ENCODE data around the gene ATP2B3.

Gene ATP2B3

DNA sequence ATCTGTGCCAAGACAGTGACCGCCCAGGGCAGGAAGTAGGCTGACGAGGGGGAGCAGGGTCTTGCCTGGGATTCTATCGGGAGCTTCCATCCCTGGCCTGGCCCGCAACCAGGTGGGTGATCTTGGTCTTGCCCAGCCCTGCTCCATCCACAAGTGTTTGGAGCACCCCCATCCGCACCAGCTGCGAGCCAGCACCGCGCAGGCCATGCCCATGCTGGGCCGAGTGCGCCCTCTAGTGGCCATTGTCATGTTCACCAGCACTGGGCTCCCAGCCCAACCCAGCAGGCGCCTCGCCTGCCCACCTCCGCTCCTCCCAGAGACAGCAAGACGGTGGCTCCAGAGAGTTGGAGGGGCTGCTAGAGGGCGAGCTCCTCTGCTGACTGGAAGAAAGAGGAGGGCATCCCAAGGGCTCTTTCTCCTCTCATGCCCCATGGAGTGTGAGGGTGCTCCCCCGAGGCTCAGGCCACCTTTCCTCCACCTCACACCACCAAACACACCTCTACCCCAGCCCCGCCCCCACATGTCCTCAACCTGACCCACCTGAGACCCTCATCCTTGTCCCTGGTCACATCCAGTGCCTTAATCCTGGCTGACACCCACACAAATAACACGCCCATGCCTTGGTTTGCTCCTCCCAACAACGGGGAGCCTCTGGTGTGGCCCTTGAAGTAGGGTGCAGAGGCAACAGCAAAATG is 9.8 kb upstream of the ATP2B3 start:
- peak; percentile 65 to 77 for DNase-seq (ENCODE audit: low read depth in 2 of 2)

DNA sequence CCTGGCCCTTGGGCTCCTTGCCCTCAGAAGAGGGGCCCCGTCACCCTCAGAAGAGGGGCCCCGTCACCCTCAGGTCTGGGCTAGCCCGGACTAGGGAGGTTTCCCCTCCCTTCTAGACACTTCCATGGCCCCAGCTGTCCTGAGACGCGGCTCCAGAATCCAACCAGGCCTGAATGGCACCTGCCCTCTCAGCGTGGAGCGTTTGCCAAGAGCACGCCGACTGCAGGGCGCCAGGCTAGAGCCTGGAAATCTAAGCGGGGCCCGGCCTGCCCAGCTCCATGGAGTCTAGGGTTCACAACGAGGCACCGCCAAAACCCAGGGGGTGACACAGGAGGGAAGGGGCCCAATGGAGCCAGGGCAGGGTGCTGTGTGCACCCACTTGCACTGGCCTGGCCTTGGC is 7.8 kb upstream of the ATP2B3 start:
- DNase-seq (ENCODE audit: low read depth in 2 of 2): no peak

DNA sequence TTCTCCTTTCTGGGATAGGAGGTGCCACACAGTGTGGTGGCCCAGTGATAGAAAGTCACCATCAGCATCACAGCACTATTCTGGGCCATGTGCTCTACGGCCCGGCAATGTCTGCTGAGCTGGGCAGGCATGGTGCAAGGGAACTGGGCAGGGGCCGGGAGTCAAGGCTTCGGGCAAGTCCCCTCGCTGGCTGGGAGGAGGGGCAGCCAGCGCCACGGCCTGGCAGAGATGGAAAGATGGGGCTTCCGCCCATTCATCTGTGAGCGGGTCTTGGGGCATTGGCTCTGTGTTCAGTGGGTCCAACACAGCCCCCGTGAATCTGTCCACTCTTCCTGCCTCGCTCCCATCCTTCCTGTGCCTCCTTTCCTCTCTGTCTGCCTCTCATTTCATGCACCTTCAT is 7.1 kb upstream of the ATP2B3 start:
- no peak for DNase-seq (ENCODE audit: low read depth in 2 of 2)

DNA sequence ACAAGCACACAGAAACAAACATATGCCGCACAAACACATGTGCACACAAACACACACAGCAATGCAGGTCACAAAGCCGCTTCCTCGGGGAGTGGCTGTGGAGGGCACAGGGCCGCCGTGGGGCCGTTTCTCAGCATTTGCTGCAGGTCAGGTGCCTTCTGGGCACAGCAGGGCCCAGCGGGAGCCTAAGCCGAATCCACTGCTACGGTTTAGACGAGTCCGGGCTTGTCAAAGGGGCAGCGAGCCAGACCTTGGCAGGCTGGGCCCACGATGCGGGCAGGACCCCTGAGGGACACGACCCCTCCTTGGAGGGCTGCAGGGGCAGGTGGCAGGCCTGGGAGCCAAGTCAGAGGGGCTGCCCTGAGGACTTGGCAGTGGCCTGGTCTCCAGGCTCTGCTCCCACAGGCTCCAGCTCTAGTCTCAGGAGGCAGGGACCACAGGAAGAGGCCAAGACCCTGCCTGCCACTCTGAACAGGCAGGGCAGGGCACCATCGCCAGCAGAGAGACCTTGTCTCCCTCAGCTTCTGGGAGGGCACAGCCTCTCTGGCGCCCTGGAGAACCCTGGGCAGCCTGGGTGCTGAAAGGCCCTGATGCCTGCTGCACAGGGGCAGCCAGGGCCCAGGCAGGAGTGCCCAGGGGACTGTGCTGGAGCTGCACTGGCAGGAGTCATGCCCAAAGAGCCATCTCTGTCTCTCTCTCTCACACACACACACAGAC is 5.5 kb upstream of the ATP2B3 start:
- no peak for DNase-seq (ENCODE audit: low read depth in 2 of 2)

DNA sequence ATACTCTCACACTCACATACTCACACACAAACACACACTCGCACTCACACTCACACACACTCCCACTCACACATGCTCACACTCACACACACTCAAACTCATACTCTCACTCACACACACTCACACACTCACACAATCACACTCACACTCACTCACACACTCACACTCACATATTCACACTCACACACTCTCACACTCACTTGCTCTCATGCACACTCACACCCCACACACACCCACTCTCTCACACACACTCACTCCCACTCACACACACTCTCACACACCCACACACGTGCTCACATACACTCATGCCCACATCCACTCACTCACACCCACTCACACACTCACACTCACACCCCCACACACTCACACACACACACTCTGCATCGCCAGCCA is 4.9 kb upstream of the ATP2B3 start:
- DNase-seq (ENCODE audit: low read depth in 2 of 2): no peak

DNA sequence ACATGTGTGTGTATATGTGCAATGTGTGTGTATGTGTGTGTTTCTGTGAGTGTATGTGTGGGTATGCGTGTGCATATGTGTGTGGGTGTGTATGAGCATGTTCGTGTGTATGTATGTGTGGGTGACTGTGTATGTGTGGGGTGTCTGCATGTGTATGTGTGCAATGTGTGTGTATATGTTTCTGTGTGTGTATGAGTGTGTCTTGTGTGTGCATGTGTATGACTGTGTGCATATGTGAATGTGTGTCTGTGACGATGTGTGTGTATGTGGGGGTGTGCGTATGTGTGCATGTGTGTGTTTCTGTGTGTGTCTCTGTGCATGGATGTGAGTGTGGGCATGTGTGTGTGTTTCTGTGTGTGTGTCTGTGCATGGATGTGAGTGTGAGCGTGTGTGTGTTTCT is 4.2 kb upstream of the ATP2B3 start:
- no peak for DNase-seq (ENCODE audit: low read depth in 2 of 2)

DNA sequence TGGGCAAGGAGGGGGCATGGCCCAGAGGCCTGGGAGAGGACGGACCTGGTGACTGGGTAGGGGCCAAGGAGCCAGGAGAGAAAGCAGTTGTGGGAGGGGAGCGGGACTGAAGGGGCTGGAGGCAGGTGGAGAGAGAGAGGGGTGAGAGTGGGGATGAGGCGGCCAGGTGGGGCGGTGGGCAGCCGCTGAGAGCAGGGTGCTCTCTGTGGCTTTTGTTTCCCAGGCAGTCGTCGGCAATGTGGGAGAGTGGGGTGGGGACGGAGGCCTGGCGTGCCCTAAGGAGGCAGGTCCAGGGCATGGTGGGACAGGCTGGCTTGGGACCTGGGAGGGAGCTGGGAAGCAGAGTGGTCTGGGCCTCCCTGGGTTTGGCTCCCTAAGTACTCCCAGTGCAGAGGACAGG is 3.2 kb upstream of the ATP2B3 start:
- DNase-seq (ENCODE audit: low read depth in 2 of 2): no peak

DNA sequence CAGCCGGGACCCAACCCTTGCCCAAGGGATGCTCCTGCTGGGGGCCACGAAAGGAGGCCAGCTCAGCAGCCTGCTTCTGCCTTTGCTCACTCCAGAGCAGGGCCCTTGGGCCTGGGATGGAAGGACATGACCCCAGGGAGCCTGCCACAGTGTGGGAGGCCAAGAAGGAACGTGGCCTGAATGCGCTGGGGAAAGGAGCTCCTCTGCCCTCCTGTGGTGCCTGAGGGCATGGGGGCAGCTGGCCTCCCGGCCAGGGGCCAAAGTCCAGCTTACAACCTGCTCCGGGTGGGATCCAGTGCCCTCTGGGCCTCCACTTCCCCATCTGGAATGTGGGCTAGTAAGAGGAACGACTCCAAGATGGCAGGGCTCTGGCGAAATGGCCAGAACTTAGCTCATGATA is 2.0 kb upstream of the ATP2B3 start:
- DNase-seq (ENCODE audit: low read depth in 2 of 2): no peak

DNA sequence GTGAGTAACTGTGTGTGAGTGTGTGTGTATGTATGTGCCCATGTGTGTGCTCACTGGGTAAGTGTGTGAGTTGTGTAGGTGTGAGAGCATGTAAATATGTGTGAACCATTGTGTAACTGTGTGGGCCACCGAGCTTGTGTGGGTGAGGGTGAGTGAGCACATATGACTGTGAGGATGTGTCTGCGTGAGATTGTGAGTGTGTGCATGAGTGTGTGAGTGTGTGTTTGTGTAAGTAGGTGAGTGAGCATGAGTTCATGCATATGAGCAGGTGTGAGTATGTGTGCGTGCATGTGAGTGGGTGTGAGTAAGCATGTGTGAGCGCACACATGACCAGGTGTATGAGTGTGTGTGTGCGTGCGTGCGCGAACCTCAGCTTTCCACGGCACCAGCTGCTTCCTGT is 1.4 kb upstream of the ATP2B3 start:
- no peak for DNase-seq (ENCODE audit: low read depth in 2 of 2)

DNA sequence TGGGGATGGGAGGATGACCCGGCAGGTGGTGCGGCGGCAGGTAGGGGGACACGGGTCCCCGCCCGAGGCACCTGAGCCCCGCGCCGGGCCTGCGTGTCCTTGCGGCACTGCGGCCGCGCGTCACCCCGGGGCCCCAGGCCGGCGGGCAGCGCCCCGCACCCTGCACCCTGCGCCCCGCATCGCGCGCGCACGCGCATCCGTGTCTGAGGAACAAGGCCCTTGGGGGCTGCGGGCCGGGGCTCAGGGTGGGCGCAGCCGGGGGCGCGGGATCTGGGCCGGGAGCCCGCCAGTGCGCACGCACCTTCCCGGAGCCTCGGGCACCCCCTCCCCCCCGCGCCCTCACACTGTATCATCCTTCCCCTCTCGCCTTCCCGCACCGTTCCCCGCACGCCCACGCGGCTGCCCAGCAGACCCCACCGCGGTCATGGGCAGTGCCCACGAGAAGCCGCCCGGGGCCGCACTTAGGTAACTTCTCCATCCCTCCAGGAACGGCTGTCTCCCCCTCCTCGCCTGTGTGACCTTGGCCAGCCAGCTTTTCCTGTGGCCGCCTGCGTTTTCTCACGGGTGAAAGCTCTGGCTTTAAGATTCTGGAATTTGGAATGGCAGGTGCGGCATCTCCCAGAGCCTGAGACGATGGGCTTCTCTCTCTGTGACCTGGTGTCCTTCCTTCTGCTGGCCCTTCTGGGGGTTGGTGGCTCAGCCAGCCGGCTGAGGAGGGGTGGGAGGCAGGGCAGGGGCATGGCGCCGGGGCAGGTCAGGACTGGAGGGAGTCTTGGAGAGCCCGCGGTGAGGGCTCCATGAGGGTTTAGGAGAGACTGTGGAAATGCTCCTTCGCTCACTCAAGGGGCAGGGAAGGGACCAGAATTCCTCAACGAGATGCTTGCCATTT is 748 bp downstream of the ATP2B3 start:
- DNase-seq (ENCODE audit: low read depth in 2 of 2): no peak

DNA sequence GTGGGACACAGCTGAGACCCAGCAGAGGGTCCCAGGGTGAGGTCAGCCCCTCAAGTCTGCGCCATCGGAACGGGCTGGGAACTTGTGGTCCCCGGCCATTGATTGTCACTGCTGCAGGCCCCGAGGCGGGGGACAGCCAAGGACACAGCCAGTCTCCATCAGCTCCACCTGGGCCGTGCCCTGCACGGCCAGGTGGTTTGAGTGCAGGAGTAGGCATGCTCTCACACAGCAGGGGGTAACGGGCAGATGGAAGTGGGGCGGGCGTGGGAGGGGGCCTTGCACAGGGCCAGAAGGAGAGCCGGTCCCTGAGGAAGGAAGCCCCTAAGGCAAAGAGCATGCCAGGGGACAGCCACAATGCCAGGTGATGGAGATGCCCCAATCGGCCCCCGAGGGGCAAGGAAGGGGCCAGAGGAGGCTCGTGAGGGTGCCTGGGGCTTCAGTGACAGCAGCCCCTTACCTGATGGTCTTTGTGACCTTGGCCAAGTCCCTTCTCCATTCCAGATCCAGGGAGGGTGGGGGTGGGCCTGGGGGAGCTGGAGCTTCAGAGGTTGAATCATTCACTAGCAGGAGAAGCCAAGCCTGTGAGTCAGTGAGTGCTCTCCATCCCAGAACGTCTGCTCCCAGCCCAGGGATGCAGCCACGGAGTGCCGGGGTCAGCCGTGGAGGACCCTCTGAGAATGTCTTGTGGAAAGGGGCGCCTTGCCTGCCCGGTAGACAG is 2.3 kb downstream of the ATP2B3 start:
- DNase-seq (ENCODE audit: low read depth in 2 of 2): no peak

DNA sequence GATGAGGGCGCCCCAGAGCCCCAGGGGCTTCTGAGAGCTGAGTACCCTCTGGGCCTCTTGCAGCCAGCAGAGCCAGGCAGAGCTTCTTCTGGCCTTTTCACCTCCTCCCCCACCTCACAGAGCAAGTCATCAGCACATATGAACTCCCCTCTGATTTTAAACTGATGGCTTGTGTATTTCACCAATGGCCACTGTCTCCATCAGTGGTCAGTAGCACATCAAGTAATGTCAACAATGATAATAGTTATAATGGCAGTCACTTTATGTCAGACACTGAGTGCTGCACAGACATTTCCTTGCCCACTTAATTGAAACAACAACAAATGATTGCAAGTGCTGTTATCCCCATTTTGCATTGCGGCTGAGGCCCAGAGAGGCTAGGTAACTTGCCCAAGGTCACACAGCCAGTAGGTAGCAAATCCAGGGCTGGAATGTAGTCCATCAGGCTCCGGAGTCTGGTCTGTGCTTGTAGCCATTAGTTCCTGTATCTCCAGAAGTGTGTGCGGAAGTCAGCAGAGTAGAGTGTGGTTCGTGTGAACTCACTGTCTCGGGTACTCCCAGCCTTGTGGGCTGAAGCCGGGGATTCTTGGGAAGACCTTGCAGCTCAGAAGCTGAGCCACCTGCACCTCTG is 3.0 kb downstream of the ATP2B3 start:
- DNase-seq (ENCODE audit: low read depth in 2 of 2): no peak

DNA sequence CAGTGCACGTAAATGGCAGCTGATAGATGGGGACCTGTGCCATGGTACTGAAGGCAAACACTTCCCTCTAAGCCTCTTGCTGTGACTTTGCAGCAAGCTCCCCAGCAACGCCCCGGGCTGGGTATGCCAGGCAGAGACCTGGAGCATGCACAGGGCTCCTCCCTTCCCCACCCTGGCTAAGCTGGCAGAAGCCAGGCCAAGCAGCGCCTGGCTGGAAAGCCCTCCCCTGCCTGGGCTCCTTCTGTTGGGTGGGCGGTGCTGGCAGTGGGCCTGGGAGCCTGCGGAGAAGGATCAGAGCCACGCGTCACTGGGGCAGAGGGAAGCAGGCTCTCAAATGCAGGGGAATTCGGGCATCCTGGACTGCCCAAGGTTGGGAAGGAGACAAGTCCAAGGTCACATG is 3.6 kb downstream of the ATP2B3 start:
- DNase-seq (ENCODE audit: low read depth in 2 of 2): no peak

DNA sequence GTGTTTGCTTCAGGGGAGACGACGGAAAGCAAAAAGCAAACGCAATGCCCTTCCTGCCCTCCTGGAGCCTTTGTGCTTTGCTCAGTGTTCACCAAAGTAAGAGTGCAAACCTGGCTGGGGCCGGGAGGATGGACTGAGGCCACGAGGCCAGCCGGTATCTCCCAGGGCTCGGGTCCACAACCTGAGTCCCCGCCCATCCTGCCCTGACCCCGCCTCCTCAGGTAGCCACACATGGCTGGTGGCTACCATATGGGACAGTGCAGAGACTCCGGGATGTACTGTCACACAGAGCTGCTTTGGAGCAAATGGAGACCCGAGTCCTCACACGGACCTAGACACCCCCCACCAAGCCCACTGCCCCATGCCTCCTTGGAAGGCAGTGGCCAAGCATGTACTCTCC is 4.8 kb downstream of the ATP2B3 start:
- DNase-seq (ENCODE audit: low read depth in 2 of 2): no peak

DNA sequence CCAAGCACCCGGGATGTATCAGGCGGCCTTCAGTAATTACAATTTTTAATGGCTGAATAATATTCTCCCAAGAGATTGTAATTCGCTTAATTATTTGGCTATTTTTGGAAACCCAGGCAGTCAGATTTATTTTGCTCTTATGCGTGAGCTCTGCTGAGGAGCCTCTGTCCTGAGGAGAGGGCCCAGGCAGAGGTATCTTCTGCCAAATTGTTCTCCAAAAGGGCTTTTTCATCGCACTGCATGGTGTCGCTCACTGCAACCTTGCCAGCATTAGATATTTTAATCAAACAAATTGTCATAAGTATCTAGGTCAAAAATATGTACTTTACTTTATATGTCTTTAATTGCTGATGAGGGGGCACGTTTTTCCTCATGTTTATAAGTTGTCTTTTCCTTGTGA is 5.8 kb downstream of the ATP2B3 start:
- DNase-seq (ENCODE audit: low read depth in 2 of 2): no peak

DNA sequence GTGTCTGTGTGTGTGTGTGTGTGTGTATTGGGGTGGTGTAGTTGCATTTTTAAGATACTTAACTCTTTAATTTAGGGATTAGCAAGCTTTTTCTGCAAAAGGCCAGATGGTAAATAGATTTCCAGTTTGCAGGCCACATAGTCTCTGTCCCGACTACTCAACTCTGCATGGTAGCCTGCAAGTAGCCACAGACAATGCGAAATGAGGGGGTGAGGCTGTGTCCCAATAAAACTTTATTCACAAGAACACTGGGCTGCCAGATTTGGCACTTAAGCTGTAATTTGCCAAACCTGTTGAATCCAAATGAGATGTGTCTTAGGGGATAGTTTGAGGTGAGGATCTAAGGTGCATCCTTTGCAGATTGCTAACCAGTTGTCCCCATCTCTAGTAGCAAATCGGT is 6.8 kb downstream of the ATP2B3 start:
- DNase-seq (ENCODE audit: low read depth in 2 of 2): no peak

DNA sequence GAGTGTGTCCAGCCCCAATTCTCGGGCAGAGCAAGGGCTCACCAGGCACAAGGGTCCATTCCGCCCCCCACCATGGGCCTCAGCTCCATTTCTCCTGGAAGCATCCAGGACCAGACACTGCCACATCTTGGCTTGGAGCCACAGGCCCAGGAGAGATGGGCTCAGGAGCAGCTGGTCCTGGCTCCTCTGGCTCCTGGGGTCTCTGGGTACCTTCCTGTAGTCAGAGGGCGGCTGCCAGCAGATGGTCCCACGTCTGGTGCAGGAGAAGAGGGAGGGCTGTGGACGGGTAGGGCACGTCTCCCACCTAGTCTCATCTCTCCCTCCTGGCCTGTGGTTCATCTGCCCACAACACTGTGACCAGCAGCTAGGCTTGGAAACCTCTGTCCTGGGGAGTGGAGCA is 8.0 kb downstream of the ATP2B3 start:
- DNase-seq (ENCODE audit: low read depth in 2 of 2): no peak

DNA sequence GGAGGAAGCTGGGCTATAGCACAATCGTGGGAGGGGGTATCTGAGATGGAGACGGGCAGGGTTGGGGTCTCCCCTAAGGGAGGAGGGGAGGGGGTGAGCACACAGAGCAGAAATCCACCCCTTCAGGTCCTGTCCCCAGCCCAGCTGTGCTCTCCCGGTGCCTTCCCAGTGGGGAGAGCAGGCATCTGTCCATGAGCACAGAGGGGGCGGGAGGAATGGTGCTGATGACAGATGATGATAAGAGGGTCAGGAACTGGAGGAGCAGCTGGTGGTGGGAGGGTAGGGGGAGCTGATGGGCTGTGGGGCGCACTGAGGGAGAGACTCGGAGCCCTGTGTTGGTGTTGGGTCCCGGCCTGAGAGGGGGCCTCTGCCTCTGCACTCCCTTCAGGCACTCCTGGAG is 8.6 kb downstream of the ATP2B3 start:
- DNase-seq (ENCODE audit: low read depth in 2 of 2): no peak

DNA sequence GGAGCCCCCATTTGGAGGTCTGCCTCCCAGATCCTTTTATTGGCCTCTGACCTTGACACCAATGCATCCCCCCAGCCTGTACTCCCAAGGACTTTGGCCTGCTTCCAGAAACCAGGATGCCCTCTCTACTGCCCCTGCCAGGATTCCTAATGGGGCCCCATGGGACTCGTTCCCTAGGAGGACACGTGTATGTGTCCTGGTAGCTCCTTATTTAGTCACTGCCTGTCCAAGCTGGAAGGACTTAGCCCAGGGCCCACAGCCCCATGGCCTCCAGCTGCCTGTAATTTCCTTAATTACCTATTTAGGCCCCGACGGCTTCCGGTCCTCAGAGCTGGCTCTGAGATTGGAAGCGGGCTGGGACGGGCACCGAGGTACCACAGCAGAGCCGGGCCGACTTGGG is 9.4 kb downstream of the ATP2B3 start:
- no peak for DNase-seq (ENCODE audit: low read depth in 2 of 2)

DNA sequence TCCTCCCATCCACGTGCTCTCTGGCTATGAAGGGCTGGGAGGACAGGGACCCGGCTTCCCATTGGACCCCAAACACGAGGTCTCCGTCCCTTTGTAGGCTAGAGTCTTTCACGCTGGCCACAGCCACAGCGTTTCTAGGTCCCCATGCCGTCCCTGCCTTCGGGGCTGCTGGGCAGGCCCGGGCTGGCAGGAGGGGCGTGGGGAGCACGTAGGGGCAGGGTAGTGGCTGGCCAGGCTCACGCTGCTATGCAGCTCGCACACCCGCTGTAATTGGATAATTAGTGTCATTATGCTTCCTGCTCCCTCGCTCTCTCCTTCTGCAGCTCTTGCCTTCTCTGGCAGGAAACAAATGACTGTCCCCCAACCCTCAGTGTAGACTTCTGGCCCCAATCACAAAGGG is 9.8 kb downstream of the ATP2B3 start:
- no peak for DNase-seq (ENCODE audit: low read depth in 2 of 2)

DNA sequence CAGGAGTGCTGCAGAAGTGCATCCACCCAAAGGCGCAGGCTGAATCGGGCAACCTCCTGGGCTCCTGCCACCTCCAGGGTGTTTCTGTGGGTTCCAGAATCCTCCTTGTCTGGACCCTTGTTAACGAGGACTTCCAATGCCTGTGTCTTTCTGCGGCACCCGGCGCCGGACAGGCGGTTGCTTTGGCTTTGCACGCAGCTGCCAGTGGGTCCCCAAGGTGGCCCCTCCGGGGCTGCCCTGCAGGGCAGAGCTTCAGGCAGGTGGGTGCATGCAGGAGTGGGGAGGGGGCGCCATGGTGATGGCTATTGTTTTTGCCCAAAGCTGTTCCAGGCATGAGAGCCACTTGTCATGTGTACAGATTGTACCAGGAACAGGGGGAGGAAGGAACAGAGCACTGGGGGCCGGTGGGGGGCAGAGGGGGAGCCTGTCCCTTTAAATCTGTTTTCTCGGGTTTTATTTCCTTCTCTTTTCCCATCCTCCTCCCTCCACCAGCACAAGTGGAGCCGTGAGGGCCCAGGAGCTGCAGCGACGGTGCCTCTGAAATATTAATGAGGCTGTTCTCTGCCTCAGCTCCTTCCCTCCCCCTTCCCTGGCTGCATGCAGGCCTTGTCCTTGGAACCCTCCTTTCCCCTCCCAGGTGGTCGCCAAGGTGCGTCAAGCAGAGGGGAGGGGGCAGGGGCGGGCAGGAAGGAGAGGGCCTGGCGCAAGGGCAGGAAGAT is 13.1 kb downstream of the ATP2B3 start:
- no peak for DNase-seq (ENCODE audit: low read depth in 2 of 2)

Measured in stimulated activated CD4-positive, alpha-beta T cell treated with anti-CD3 and anti-CD28 coated beads, Interleukin-12 subunit alpha, Interleukin-12 subunit beta, amount 100 ng/mL, for 24 hours (primary cell).